NCI-H774 (cell line): ENCODE data around the gene CADPS.

Experiments
- DNase-seq: peaks from one replicate; lab custom pipeline; 2025; lab: John Stamatoyannopoulos, UW

CADPS gene

GRCh38 chr3:62374341-62375218, 500.6 kb downstream of the CADPS start:
- DNase-seq: no peak

GRCh38 chr3:62373714-62374333, 501.4 kb downstream of the CADPS start:
- DNase-seq: no peak

- no peak for DNase-seq
Observed at GRCh38 chr3:62373215-62373614, 502.0 kb downstream of the CADPS start, which contains the start of gene FEZF2. Gene FEZF2, minus strand, starts transcription at chr3:62373550. Its CDS starts 682 bp downstream, at chr3:62372868.

- DNase-seq: no peak
Observed at GRCh38 chr3:62372621-62373041, 502.6 kb downstream of the CADPS start.

GRCh38 chr3:62371720-62372591, 503.3 kb downstream of the CADPS start:
- no peak for DNase-seq

- DNase-seq: no peak
Observed at GRCh38 chr3:62370858-62371719, 504.1 kb downstream of the CADPS start.

GRCh38 chr3:62370112-62370857, 504.9 kb downstream of the CADPS start:
- no peak for DNase-seq

GRCh38 chr3:62369476-62369743, 505.8 kb downstream of the CADPS start:
- no peak for DNase-seq

GRCh38 chr3:62368705-62369475, 506.3 kb downstream of the CADPS start:
- no peak for DNase-seq

GRCh38 chr3:62368290-62368704, 506.9 kb downstream of the CADPS start:
- no peak for DNase-seq

- DNase-seq: no peak
Observed at GRCh38 chr3:62367763-62368195, 507.4 kb downstream of the CADPS start.

GRCh38 chr3:62366126-62366484, 509.1 kb downstream of the CADPS start:
- DNase-seq: no peak

- DNase-seq: no peak
Observed at GRCh38 chr3:62365391-62366125, 509.7 kb downstream of the CADPS start.

- DNase-seq: no peak
Observed at GRCh38 chr3:62364191-62364590, 511.0 kb downstream of the CADPS start.

GRCh38 chr3:62363275-62363674, 511.9 kb downstream of the CADPS start:
- no peak for DNase-seq

GRCh38 chr3:62361824-62362223, 513.4 kb downstream of the CADPS start:
- no peak for DNase-seq

- no peak for DNase-seq
Observed at GRCh38 chr3:62361261-62361660, 514.0 kb downstream of the CADPS start.

- DNase-seq: no peak
Observed at GRCh38 chr3:62359531-62359930, 515.7 kb downstream of the CADPS start.

- no peak for DNase-seq
Observed at GRCh38 chr3:62356356-62356755, 518.9 kb downstream of the CADPS start.
